A549 treated with Hydrocortisone at 1 μM for 4 hours (cell line): ENCODE data around the gene MAL. TPM values are rescaled to one million over a fixed set of nuclear protein-coding genes. Genes with fewer than 3 reads are reported as not detected.

Experiments
- total RNA-seq: library from RNA; stranded (reverse); fragments of 200-300 nt; extraction: Qiagen RNA extraction; gene quantifications from 5 replicates; pipeline ENCODE4 v1.2.3, GENCODE V29; 2022

The MAL gene
- 0.15 to 0.23 TPM (median 0.20 TPM) in 5 replicates for total RNA-seq

DNA sequence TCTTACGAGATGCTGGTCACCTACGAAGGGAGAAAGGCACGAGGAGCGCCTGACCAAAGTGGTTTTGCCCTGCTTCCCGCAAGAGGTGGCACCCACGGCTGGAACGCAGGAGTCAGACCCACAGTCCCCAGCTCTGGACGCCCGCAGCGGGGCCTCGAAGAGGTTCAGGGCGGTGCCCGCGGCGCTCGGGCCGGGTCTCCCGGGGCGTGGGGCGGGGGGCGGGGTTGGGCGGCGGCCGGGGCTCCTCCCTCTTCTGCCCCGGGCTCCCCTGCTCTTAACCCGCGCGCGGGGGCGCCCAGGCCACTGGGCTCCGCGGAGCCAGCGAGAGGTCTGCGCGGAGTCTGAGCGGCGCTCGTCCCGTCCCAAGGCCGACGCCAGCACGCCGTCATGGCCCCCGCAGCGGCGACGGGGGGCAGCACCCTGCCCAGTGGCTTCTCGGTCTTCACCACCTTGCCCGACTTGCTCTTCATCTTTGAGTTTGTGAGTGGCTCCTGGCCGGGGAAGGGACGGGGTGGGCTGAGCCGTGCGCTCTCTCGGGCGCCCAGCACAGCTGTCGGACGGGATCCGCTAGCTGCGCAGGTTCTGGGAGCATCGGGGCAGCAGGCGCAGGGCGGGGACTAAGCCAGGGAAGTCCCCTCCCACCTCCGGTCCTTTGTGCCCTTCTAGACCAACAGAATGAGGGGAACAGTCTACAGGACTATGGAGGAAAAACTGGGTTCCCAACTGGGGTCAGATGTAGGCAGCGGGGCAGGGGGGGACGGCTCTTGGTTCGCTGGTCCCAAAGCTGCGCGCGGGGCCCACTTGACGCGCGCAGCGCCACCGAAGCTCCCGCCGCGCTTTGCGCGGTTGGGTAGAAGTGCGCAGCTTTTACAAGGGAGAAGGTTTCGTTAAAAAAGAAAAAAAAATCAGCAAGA lies at the start of gene MAL:
MAL (plus strand) TSS at position 303 of the 914 bp plus-strand sequence; CDS start at position 388, 85 bp downstream.

Other genes with a start within 250 kb of the MAL start
- gene TEKT4, start 154.3 kb upstream of the MAL start, total RNA-seq, result not detected in 5 replicates
- 71.3 to 79.6 TPM (median 72.2 TPM) in 5 replicates for gene MRPS5, start 96.1 kb downstream of the MAL start, total RNA-seq
- 5.4 to 7.8 TPM (median 7.5 TPM) in 5 replicates for gene ZNF514, start 134.1 kb downstream of the MAL start, total RNA-seq
- gene ZNF2, start 140.1 kb downstream of the MAL start, total RNA-seq, result 3.0 to 4.5 TPM (median 3.4 TPM) in 5 replicates
- 0.23 to 0.91 TPM (median 0.60 TPM) in 5 replicates for gene ZNF892, start 181.8 kb downstream of the MAL start, total RNA-seq
- gene PROM2, start 248.7 kb downstream of the MAL start, total RNA-seq, result 0.01 to 0.23 TPM (median 0.14 TPM) in 4 of 5 replicates, not detected in the other